ENCODE results near the gene HMX2.

HMX2 gene

GRCh38 chr10:123146894-123147634 lies 872 bp upstream of the HMX2 start:
- Histone ChIP-seq H3K4me1 (ENCODE audit: control insufficient read depth, insufficient read depth, low read length) (peaks cover 27% of the 10 kb centered on the region), H3K9ac (ENCODE audit: low read length in 2 of 2) (no peak overlapping the region), H3K4me3 (ENCODE audit: low read length in 2 of 2) (no peak overlapping the region), H3K27ac (ENCODE audit: low read length) (no peak overlapping the region), H3K36me3 (ENCODE audit: control insufficient read depth in 2 of 2, insufficient read depth in 2 of 2, low read length in 2 of 2) (no peaks in the 10 kb centered on the region), H3K27me3 (ENCODE audit: control insufficient read depth in 1 of 2, insufficient read depth in 2 of 2, low read length in 2 of 2) (peaks cover 83 to 100% of the 10 kb centered on the region in 2 donors), H3K9me3 (ENCODE audit: control insufficient read depth in 2 of 2, low read length in 2 of 2) (no peaks in the 10 kb centered on the region)

DNA sequence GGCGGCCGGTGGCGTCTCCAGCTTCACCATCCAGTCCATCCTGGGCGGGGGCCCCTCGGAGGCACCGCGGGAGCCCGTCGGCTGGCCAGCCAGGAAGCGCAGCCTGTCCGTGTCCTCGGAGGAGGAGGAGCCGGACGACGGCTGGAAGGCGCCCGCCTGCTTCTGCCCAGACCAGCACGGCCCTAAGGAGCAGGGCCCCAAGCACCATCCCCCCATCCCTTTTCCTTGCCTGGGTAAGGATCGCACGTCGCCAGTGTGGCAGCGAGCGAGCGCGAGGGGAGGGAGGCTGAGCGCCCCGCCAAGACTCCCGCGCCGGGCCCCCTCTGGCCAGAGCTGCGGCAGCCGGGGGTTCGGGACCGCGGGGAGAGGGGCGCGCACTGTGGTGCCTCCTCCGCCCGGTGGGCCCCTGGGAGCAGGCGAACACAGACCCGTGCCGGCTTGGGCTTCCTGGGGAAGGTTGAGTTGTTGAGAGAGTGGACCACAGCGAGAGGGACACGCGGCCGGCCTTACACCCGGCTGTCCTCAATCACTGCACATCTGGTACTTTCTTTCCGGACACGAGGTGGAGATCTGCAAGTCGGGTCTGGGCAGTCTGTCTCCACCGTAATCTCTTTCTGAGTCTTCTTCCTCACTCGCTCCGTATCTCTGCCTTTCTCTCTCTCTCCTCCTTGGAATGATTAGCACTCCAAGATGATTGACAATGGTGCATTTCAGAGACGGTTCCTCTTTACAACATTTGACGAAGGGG lies 652 bp downstream of the HMX2 start:
- Histone ChIP-seq H3K4me3 (ENCODE audit: low read length in 2 of 2) (no peak overlapping the region), H3K4me1 (ENCODE audit: control insufficient read depth, insufficient read depth, low read length) (peaks cover 25% of the 10 kb centered on the region)

GRCh38 chr10:123149162-123149567 lies 1.2 kb downstream of the HMX2 start:
- peaks cover 74 to 93% of the 10 kb centered on the region in 2 donors for H3K27me3 ChIP-seq (ENCODE audit: control insufficient read depth in 1 of 2, insufficient read depth in 2 of 2, low read length in 2 of 2)
- no peak overlapping the region for H3K9ac ChIP-seq (ENCODE audit: low read length in 2 of 2)
- no peak overlapping the region for H3K4me3 ChIP-seq (ENCODE audit: low read length in 2 of 2)
- no peaks in the 10 kb centered on the region for H3K36me3 ChIP-seq (ENCODE audit: control insufficient read depth in 2 of 2, insufficient read depth in 2 of 2, low read length in 2 of 2)
- H3K9me3 ChIP-seq (ENCODE audit: control insufficient read depth in 2 of 2, low read length in 2 of 2), result no peaks in the 10 kb centered on the region
- H3K4me1 ChIP-seq (ENCODE audit: control insufficient read depth, insufficient read depth, low read length), result peaks cover 25% of the 10 kb centered on the region
- no peak overlapping the region for H3K27ac ChIP-seq (ENCODE audit: low read length)

More for the DNA sequence above, 652 bp downstream of the HMX2 start:
- H3K36me3 ChIP-seq (ENCODE audit: control insufficient read depth in 2 of 2, insufficient read depth in 2 of 2, low read length in 2 of 2), result no peaks in the 10 kb centered on the region
- no peak overlapping the region for H3K9ac ChIP-seq (ENCODE audit: low read length in 2 of 2)
- no peaks in the 10 kb centered on the region for H3K9me3 ChIP-seq (ENCODE audit: control insufficient read depth in 2 of 2, low read length in 2 of 2)
- H3K27ac ChIP-seq (ENCODE audit: low read length), result no peak overlapping the region
- H3K27me3 ChIP-seq (ENCODE audit: control insufficient read depth in 1 of 2, insufficient read depth in 2 of 2, low read length in 2 of 2), result peaks cover 78 to 98% of the 10 kb centered on the region in 2 donors

DNA sequence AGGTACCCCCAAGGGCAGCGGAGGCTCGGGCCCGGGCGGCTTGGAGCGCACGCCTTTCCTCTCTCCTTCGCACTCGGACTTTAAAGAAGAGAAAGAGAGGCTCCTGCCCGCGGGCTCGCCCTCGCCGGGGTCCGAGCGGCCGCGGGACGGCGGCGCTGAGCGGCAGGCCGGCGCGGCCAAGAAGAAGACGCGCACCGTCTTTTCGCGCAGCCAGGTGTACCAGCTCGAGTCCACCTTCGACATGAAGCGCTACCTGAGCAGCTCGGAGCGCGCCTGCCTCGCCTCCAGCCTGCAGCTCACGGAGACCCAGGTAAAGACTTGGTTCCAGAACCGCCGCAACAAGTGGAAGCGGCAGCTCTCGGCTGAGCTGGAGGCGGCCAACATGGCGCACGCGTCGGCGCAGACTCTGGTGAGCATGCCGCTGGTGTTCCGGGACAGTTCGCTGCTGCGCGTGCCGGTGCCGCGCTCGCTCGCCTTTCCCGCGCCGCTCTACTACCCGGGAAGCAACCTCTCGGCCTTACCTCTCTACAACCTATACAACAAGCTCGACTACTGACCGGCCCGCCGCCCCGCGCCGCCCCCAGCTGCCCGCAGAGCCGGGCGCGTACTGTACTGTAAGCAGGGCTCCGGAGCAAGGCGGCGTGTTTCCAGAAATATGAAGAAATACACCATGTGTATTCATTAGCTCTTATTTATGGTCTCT lies 1.8 kb downstream of the HMX2 start:
- Histone ChIP-seq H3K4me3 (ENCODE audit: low read length in 2 of 2) (peak overlapping the region; percentile 47 to 65), H3K27me3 (ENCODE audit: control insufficient read depth in 1 of 2, insufficient read depth in 2 of 2, low read length in 2 of 2) (peaks cover 69 to 87% of the 10 kb centered on the region in 2 donors), H3K27ac (ENCODE audit: low read length) (no peak overlapping the region), H3K36me3 (ENCODE audit: control insufficient read depth in 2 of 2, insufficient read depth in 2 of 2, low read length in 2 of 2) (no peaks in the 10 kb centered on the region), H3K9me3 (ENCODE audit: control insufficient read depth in 2 of 2, low read length in 2 of 2) (no peaks in the 10 kb centered on the region), H3K9ac (ENCODE audit: low read length in 2 of 2) (no peak overlapping the region), H3K4me1 (ENCODE audit: control insufficient read depth, insufficient read depth, low read length) (peaks cover 25% of the 10 kb centered on the region)

GRCh38 chr10:123150271-123150985 lies 2.5 kb downstream of the HMX2 start:
- H3K27me3 ChIP-seq (ENCODE audit: control insufficient read depth in 1 of 2, insufficient read depth in 2 of 2, low read length in 2 of 2), result peaks cover 62 to 80% of the 10 kb centered on the region in 2 donors
- no peaks in the 10 kb centered on the region for H3K36me3 ChIP-seq (ENCODE audit: control insufficient read depth in 2 of 2, insufficient read depth in 2 of 2, low read length in 2 of 2)
- H3K9ac ChIP-seq (ENCODE audit: low read length in 2 of 2), result no peak overlapping the region
- no peaks in the 10 kb centered on the region for H3K9me3 ChIP-seq (ENCODE audit: control insufficient read depth in 2 of 2, low read length in 2 of 2)
- no peak overlapping the region for H3K27ac ChIP-seq (ENCODE audit: low read length)
- peak overlapping the region; percentile 47 to 65 for H3K4me3 ChIP-seq (ENCODE audit: low read length in 2 of 2)
- peaks cover 32% of the 10 kb centered on the region for H3K4me1 ChIP-seq (ENCODE audit: control insufficient read depth, insufficient read depth, low read length)

GRCh38 chr10:123150986-123151736 lies 3.2 kb downstream of the HMX2 start:
- H3K4me1 ChIP-seq (ENCODE audit: control insufficient read depth, insufficient read depth, low read length), result peaks cover 32% of the 10 kb centered on the region
- no peak overlapping the region for H3K9ac ChIP-seq (ENCODE audit: low read length in 2 of 2)

GRCh38 chr10:123151737-123152135 lies 3.8 kb downstream of the HMX2 start:
- Histone ChIP-seq H3K9me3 (ENCODE audit: control insufficient read depth in 2 of 2, low read length in 2 of 2) (no peaks in the 10 kb centered on the region), H3K36me3 (ENCODE audit: control insufficient read depth in 2 of 2, insufficient read depth in 2 of 2, low read length in 2 of 2) (peaks cover 0 to 4% of the 10 kb centered on the region in 2 donors), H3K4me1 (ENCODE audit: control insufficient read depth, insufficient read depth, low read length) (peaks cover 32% of the 10 kb centered on the region), H3K4me3 (ENCODE audit: low read length in 2 of 2) (no peak overlapping the region), H3K27ac (ENCODE audit: low read length) (no peak overlapping the region), H3K27me3 (ENCODE audit: control insufficient read depth in 1 of 2, insufficient read depth in 2 of 2, low read length in 2 of 2) (peaks cover 52 to 67% of the 10 kb centered on the region in 2 donors), H3K9ac (ENCODE audit: low read length in 2 of 2) (no peak overlapping the region)

More at GRCh38 chr10:123150986-123151736, 3.2 kb downstream of the HMX2 start:
- Histone ChIP-seq H3K27me3 (ENCODE audit: control insufficient read depth in 1 of 2, insufficient read depth in 2 of 2, low read length in 2 of 2) (peaks cover 56 to 73% of the 10 kb centered on the region in 2 donors), H3K4me3 (ENCODE audit: low read length in 2 of 2) (peak overlapping the region in 1 of 2 donors; percentile 22), H3K9me3 (ENCODE audit: control insufficient read depth in 2 of 2, low read length in 2 of 2) (no peaks in the 10 kb centered on the region), H3K36me3 (ENCODE audit: control insufficient read depth in 2 of 2, insufficient read depth in 2 of 2, low read length in 2 of 2) (no peaks in the 10 kb centered on the region), H3K27ac (ENCODE audit: low read length) (no peak overlapping the region)

- peaks cover 39 to 48% of the 10 kb centered on the region in 2 donors for H3K27me3 ChIP-seq (ENCODE audit: control insufficient read depth in 1 of 2, insufficient read depth in 2 of 2, low read length in 2 of 2)
- peak overlapping the region in 1 of 2 donors; percentile 94 for H3K4me3 ChIP-seq (ENCODE audit: low read length in 2 of 2)
- no peak overlapping the region for H3K9ac ChIP-seq (ENCODE audit: low read length in 2 of 2)
- peaks cover 9 to 11% of the 10 kb centered on the region in 2 donors for H3K36me3 ChIP-seq (ENCODE audit: control insufficient read depth in 2 of 2, insufficient read depth in 2 of 2, low read length in 2 of 2)
- no peaks in the 10 kb centered on the region for H3K9me3 ChIP-seq (ENCODE audit: control insufficient read depth in 2 of 2, low read length in 2 of 2)
- H3K27ac ChIP-seq (ENCODE audit: low read length), result no peak overlapping the region
- peaks cover 26% of the 10 kb centered on the region for H3K4me1 ChIP-seq (ENCODE audit: control insufficient read depth, insufficient read depth, low read length)
Observed at GRCh38 chr10:123153486-123154091, 5.7 kb downstream of the HMX2 start.

GRCh38 chr10:123154092-123154710 lies 6.3 kb downstream of the HMX2 start, which contains the start of gene BUB3:
Gene BUB3, plus strand, starts transcription at chr10:123154402. Its CDS starts 516 bp downstream, at chr10:123154918.
- peak within 1 kb of the TSS; percentile 72 to 94 for H3K4me3 ChIP-seq (ENCODE audit: low read length in 2 of 2)
- H3K4me1 ChIP-seq (ENCODE audit: control insufficient read depth, insufficient read depth, low read length), result peaks cover 26% of the 10 kb centered on the region
- peaks cover 9 to 11% of the 10 kb centered on the region in 2 donors for H3K36me3 ChIP-seq (ENCODE audit: control insufficient read depth in 2 of 2, insufficient read depth in 2 of 2, low read length in 2 of 2)
- H3K27me3 ChIP-seq (ENCODE audit: control insufficient read depth in 1 of 2, insufficient read depth in 2 of 2, low read length in 2 of 2), result peaks cover 32 to 42% of the 10 kb centered on the region in 2 donors
- peak within 1 kb of the TSS; percentile 84 to 91 for H3K9ac ChIP-seq (ENCODE audit: low read length in 2 of 2)
- no peaks in the 10 kb centered on the region for H3K9me3 ChIP-seq (ENCODE audit: control insufficient read depth in 2 of 2, low read length in 2 of 2)
- H3K27ac ChIP-seq (ENCODE audit: low read length), result peak within 1 kb of the TSS; percentile 88
